PC-3 (cell line): ENCODE measurements around the gene CNPY4. TPM values are rescaled to one million over a fixed set of nuclear protein-coding genes. Genes with fewer than 3 reads are reported as not detected.

Source experiments
- ATAC-seq: fragments of 200-7000 bp; cut with Tn5 transposase; 2 replicates; pipeline ENCODE4 v1.9.1; 2020; ENCODE audit warnings: mild to moderate bottlenecking, moderate library complexity
- BruUV-seq: library from RNA; stranded (reverse); fragments of 400-500 nt; replicated peaks from 2 replicates; lab custom pipeline; 2021; lab: Mats Ljungman, UMichigan
- CTCF ChIA-PET: fragments of 300-600 bp; sonication (Branson Sonifier 250); formaldehyde crosslinking; loops from one replicate; lab custom pipeline; 2022; ENCODE audit warnings: antibody characterized with exemption; lab: Charles Lee
- POLR2A ChIA-PET: fragments of 300-600 bp; sonication (Branson Sonifier 250); formaldehyde crosslinking; loops from one replicate; lab custom pipeline; 2022; ENCODE audit warnings: antibody characterized with exemption; ENCODE audit not compliant: unreplicated experiment; lab: Charles Lee
- DNase-seq: peaks from one replicate; pipeline ENCODE4 v3.0.0-alpha.2; 2015
- H2AFZ ChIP-seq: fragments of 300-600 bp; sonication (generic); 2 replicates; pipeline ENCODE4 v1.6.0; 2016; ENCODE audit warnings: antibody characterized with exemption, low read length
- H3F3A ChIP-seq: fragments of 300-600 bp; sonication (generic); one replicate; pipeline ENCODE4 v1.6.0; 2017; ENCODE audit warnings: antibody characterized with exemption, low read length, control low read depth, mild to moderate bottlenecking; ENCODE audit not compliant: unreplicated experiment
- H3K27ac ChIP-seq: fragments of 300-600 bp; sonication (generic); 2 replicates; pipeline ENCODE4 v1.5.1; 2016; ENCODE audit warnings: mild to moderate bottlenecking, low read length
- H3K27me3 ChIP-seq: fragments of 300-600 bp; sonication (generic); 2 replicates; pipeline ENCODE4 v1.6.1; 2016; ENCODE audit warnings: low read length, mixed read lengths
- H3K36me3 ChIP-seq: fragments of 300-600 bp; sonication (generic); 2 replicates; pipeline ENCODE4 v1.6.1; 2016; ENCODE audit warnings: low read depth, mixed run types, low read length, mixed read lengths
- H3K4me1 ChIP-seq: fragments of 300-600 bp; sonication (generic); 2 replicates; pipeline ENCODE4 v1.5.1; 2016; ENCODE audit warnings: low read length; ENCODE audit not compliant: insufficient read depth
- H3K4me2 ChIP-seq: fragments of 300-600 bp; sonication (generic); 2 replicates; pipeline ENCODE4 v1.6.0; 2016; ENCODE audit warnings: low read length
- H3K4me3 ChIP-seq: fragments of 300-600 bp; sonication (generic); 2 replicates; pipeline ENCODE4 v1.5.1; 2016; ENCODE audit warnings: mild to moderate bottlenecking, low read length, mixed read lengths
- H3K79me2 ChIP-seq: fragments of 300-600 bp; sonication (generic); 2 replicates; pipeline ENCODE4 v1.6.1; 2017; ENCODE audit warnings: low read length, mixed read lengths
- H3K9ac ChIP-seq: fragments of 300-600 bp; sonication (generic); 2 replicates; pipeline ENCODE4 v1.6.0; 2016; ENCODE audit warnings: mild to moderate bottlenecking, low read length
- H3K9me2 ChIP-seq: fragments of 300-600 bp; sonication (generic); replicated peaks from 2 replicates; pipeline ENCODE4 v1.6.1; 2016; ENCODE audit warnings: mixed run types, low read length, mixed read lengths
- H3K9me3 ChIP-seq: fragments of 300-600 bp; sonication (generic); 2 replicates; pipeline ENCODE4 v1.6.1; 2016; ENCODE audit warnings: low read length, mixed read lengths
- H4K20me1 ChIP-seq: fragments of 300-600 bp; sonication (generic); 2 replicates; pipeline ENCODE4 v1.6.1; 2016; ENCODE audit warnings: low read length, mixed read lengths
- CTCF ChIP-seq: fragments of 300-600 bp; sonication (generic); conservative IDR thresholded peaks from 2 replicates; pipeline ENCODE4 v1.5.1; 2017; ENCODE audit warnings: antibody characterized with exemption, low read depth, mild to moderate bottlenecking, low read length
- EZH2 ChIP-seq: fragments of 300-600 bp; sonication (generic); IDR thresholded peaks from one replicate; pipeline ENCODE4 v1.6.1; 2017; ENCODE audit warnings: antibody characterized with exemption, mild to moderate bottlenecking, low read length; ENCODE audit not compliant: unreplicated experiment
- EZH2phosphoT487 ChIP-seq: fragments of 300-600 bp; sonication (generic); IDR thresholded peaks from 2 replicates; pipeline ENCODE4 v1.6.1; 2018; ENCODE audit warnings: mild to moderate bottlenecking, antibody characterized with exemption, low read length, borderline replicate concordance
- intact Hi-C: fragments of 100-400 bp; cut with micrococcal nuclease; formaldehyde crosslinking; loops from 2 replicates; pipeline ENCODE4 v1.9.0; 2023
- total RNA-seq: library from RNA; depleted of rRNA; stranded (reverse); fragments of >200 nt; gene quantifications from 2 replicates; pipeline ENCODE4 v1.2.3, GENCODE V29; 2014

The CNPY4 gene
- total RNA-seq, 1 experiment from 2014 or later, result 7.5 TPM

GRCh38 chr7:100126931-100127865 lies 7.8 kb downstream of the CNPY4 start, which contains the start of gene MBLAC1:
TSS of gene MBLAC1 (plus strand) at chr7:100126967. CDS start at chr7:100127396, 429 bp downstream.
- ChIA-PET POLR2A (interaction anchor here (0.6 kb wide), 2 partner anchors 21 to 26 kb away, joined by 5 to 6 read pairs; partner anchors contain the start of gene AP4M1), CTCF (interaction anchor here (0.8 kb wide), 1 partner anchor 25 kb away, joined by 5 read pairs; no protein-coding TSS in a partner anchor)
- peak within 1 kb of the TSS; percentile 80 for H3K4me3 ChIP-seq
- H3F3A ChIP-seq, result no peaks in the 10 kb centered on the region
- TF ChIP-seq EZH2 (no peak), EZH2phosphoT487 (no peak), CTCF (no peak)
- 0 out of 2 replicates have a peak, but pooled peaks cover 5% of the 10 kb centered on the region for H3K79me2 ChIP-seq
- no TSS peak for BruUV-seq
- peak within 1 kb of the TSS; percentile 91 for H3K9ac ChIP-seq
- peak; percentile 65 for ATAC-seq
- peak within 1 kb of the TSS; percentile 93 for H3K4me2 ChIP-seq
- H3K36me3 ChIP-seq, result no peaks in the 10 kb centered on the region
- no peaks in the 10 kb centered on the region for H3K27me3 ChIP-seq
- DNase-seq, result peak; percentile 85
- no peaks in the 10 kb centered on the region for H3K9me2 ChIP-seq
- intact Hi-C loops, result loop anchor here (1.0 to 5.0 kb wide), 2 partner anchors 26 to 45 kb away; partner anchors contain the start of genes AP4M1, MCM7 and ZNF3
- H3K4me1 ChIP-seq, result 0 out of 2 replicates have a peak, but pooled peaks cover 4% of the 10 kb centered on the region
- H3K27ac ChIP-seq, result peak within 1 kb of the TSS; percentile 92
- H2AFZ ChIP-seq, result peak within 1 kb of the TSS; percentile 84
- H4K20me1 ChIP-seq, result no peaks in the 10 kb centered on the region
- no peaks in the 10 kb centered on the region for H3K9me3 ChIP-seq

DNA sequence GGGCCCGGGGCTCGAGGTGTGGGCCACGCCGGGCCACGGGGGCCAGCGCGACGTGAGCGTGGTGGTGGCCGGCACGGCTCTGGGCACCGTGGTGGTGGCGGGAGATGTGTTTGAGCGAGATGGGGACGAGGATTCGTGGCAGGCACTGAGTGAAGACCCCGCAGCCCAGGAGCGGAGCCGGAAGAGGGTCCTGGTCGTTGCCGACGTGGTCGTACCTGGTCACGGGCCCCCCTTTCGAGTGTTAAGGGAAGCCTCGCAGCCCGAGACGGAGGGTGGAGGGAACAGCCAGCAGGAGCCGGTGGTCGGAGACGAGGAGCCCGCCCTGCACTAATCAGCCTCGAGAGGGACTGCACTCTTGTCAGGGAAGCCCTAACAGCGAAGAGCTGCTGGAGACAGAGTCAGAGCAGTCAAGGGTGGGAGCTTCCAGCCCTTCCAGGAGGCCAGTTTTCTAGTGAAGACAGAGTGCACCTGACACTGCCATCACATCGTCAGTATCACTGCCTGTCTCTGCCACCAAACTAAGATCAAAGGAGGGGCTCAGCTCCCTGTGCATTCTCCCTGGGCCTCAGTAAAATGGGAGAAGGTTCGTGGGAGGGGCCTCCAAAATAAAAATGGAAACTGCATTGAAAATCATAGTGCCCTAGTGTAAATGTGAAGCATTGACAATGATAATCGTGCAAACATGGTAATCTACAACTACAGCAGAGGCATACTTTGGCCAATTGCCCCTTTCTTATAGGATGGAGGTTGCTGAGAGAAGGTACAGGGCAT lies 8.6 kb downstream of the CNPY4 start:
- Histone ChIP-seq H3K9me3 (no peaks in the 10 kb centered on the region), H3K4me3 (peak overlapping the region; percentile 80), H3K4me1 (0 out of 2 replicates have a peak, but pooled peaks cover 4% of the 10 kb centered on the region), H3K9me2 (no peaks in the 10 kb centered on the region), H3F3A (no peaks in the 10 kb centered on the region), H4K20me1 (no peaks in the 10 kb centered on the region), H3K27me3 (no peaks in the 10 kb centered on the region), H3K4me2 (peak overlapping the region; percentile 93), H3K36me3 (no peaks in the 10 kb centered on the region), H3K9ac (peak overlapping the region; percentile 91), H3K79me2 (0 out of 2 replicates have a peak, but pooled peaks cover 5% of the 10 kb centered on the region), H2AFZ (peak overlapping the region; percentile 84), H3K27ac (no peak overlapping the region)
- ChIA-PET CTCF (no interaction called here), POLR2A (interaction anchor here (0.6 kb wide), 1 partner anchor 1248 kb away, joined by 4 read pairs; no protein-coding TSS in a partner anchor)
- DNase-seq, result peak; percentile 14
- intact Hi-C loops, result loop anchor here (5.0 kb wide), 1 partner anchor 46 kb away; the partner anchor contains the start of gene ZNF3
- TSS peak; percentile 32 for BruUV-seq
- ATAC-seq, result peak; percentile 27
- no peak for TF ChIP-seq EZH2
- no peak for TF ChIP-seq CTCF
- no peak for TF ChIP-seq EZH2phosphoT487
